Activated T-helper 1 cell treated with Interleukin-2 at 50 U/mL for 16 hours (primary cell): ENCODE results near the gene PYCARD.
"Not testable (repeated sequence)": the region's sequence is repeated elsewhere in the genome, so short reads cannot be mapped to it uniquely, and the experiment has no call there.

Experiments
- DNase-seq: peaks from one replicate; pipeline ENCODE4 v3.0.0-alpha.2; 2020; ENCODE audit warnings: low read depth

Gene PYCARD

DNA sequence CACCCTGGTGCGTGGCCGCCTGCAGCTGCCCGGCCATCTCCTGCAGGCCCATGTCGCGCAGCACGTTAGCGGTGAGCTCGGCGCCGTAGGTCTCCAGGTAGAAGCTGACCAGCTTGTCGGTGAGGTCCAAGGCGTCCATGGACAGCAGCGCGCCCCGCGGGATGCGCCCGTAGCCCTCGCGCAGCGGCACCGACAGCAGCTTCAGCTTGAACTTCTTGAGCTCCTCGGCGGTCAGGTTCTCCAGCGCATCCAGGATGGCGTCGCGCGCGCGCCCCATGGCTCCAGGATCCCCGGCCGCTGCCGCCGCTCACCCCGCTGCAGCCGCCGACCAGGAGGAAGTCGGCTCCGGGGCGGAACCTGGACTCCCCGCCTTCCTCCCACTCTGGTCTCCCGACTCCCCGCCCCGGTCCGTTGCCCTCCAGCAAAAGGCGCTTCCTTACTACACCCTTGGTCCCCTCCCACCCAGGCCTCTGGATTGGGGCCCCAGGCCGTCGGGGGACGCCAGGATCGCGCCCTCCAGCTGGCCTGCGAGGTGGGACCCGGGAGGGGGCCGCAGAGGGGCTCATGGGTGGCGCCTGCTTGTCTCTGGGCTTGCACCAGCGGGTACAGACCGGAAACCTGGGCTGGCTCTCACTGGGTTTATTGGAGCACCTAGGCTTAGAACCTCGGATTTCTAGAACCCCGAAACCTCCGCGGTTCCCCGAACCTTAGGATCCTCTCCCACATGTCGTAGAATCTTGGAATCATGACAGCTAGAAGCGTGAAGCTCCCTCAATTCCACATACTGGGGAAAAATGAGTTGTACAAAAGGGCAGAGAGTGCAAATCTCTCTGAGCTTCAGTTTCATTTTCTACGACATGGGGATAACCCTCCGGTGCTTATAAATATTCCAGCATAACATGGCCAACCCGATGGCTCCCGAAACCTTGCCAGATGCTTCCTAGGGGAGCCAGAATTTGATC lies at the start of gene PYCARD:
Gene PYCARD (minus strand): TSS at position 347 of the 962 bp plus-strand sequence. CDS start 70 bp downstream, at position 277.
- DNase-seq: no peak

GRCh38 chr16:31251435-31251834 lies 48.9 kb upstream of the PYCARD start:
- DNase-seq: no peak

DNA sequence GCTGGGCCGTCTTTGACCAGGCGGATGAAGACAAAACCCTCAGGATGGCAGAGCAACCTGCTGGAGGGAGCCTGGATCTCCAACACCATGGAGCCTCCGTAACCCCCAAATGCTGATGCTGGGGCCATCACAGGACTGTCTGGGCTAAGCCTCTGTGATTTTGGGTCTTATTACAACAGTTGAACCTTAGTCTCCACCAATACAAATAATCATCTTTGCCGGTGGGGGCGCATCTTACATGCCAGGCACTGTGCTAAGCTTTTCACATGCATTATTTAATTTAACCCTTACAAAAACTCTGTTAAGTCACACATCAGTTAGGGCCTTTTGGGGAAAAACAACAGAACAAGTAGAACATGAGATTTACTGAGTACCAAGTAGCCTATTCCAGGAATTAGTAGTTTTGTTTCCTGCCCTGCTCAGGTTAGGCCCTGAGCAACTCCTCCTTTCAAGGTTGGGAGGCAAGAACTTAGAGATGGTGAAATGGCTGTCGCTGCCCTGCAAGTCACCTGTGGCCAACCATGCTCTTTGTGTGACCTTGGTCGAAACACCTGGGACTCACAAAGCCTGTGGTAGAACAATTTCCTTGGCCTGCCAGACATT lies 48.3 kb upstream of the PYCARD start:
- DNase-seq: no peak

GRCh38 chr16:31248344-31248743 lies 45.8 kb upstream of the PYCARD start:
- no peak for DNase-seq

DNA sequence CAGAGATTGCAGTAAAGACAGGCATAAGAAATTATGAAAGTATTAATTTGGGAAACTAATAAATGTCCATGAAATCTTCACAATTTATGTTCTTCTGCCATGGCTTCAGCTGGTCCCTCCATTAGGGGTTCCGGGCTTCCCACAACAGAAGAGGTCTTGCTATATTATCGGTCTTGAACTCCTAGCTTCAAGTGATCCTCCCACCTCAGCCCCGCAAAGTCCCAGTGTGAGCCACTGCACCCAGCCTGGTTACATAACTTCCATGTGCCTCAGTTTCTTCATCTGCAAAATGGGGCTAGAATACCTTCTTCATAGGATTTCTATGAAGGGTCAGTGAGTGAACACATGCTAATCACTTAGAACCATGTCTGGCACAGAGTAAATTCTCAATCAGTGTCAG lies 43.7 kb upstream of the PYCARD start:
- no peak for DNase-seq

GRCh38 chr16:31245598-31245997 lies 43.0 kb upstream of the PYCARD start:
- not testable (repeated sequence) for DNase-seq

- DNase-seq: no peak
Measured at GRCh38 chr16:31243734-31244670, 41.4 kb upstream of the PYCARD start.

DNA sequence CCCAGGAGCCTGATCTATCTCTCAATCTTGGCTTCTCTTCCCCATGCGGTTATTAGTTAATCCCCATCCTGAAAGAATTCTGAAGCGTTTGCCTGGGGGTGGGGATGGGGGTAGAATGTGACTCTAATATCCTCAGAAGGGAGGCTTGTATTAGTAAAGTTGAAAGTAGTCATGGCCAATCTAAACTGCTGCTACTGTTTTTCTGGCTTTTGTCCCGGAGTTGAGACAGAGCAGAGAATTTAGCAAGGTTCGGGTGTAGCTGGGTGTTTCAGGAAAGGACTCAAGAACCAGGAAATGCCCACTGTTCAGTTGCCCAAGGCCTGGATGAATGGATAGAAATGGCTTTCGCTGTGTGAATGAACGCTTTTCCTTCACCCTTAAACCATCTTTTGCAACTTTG lies 39.6 kb upstream of the PYCARD start:
- no peak for DNase-seq

DNA sequence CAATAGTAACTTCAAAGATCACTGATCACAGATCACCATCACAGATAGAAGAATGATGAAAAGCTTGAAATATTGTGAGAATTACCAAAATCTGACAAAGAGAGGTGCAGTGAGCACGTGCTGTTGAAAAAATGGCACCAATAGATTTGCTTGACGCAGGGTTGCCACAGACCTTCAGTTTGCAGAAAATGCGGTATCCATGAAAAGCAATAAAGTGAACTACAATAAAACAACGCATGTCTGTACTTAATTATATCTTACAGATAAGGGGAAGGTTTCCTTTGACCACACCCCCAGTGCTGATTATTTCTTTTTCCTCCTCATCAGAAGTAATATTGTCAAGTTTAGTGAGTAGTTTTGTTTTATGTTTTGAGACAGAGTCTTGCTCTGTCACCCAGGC lies 35.5 kb upstream of the PYCARD start:
- DNase-seq: no peak

- no peak for DNase-seq
Measured at GRCh38 chr16:31229501-31229900, 26.9 kb upstream of the PYCARD start.

GRCh38 chr16:31228206-31228605 lies 25.6 kb upstream of the PYCARD start:
- DNase-seq: no peak

DNA sequence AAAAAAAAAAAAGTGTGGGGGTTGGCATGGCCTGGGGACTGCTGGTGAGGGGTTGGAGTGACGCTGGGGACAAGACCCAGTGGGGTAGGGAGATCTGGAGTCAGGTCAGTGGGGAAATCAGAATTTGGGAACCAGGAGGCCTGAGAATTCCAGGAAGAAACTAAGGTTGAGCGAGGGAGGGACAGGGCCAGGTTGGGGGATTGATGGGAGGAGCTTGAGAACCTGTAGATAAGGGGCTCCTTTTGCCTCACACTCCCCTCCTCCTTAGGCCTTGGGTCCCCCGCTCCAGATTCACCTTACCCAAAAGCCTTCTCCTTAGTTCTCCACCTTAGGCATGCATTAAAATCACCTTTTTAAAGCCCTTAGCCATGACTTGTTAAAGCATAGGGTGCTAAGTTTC lies 22.6 kb upstream of the PYCARD start:
- no peak for DNase-seq

- DNase-seq: no peak
Measured at GRCh38 chr16:31224092-31224955, 21.8 kb upstream of the PYCARD start.

- no peak for DNase-seq
Measured at GRCh38 chr16:31223044-31223443, 20.5 kb upstream of the PYCARD start.

DNA sequence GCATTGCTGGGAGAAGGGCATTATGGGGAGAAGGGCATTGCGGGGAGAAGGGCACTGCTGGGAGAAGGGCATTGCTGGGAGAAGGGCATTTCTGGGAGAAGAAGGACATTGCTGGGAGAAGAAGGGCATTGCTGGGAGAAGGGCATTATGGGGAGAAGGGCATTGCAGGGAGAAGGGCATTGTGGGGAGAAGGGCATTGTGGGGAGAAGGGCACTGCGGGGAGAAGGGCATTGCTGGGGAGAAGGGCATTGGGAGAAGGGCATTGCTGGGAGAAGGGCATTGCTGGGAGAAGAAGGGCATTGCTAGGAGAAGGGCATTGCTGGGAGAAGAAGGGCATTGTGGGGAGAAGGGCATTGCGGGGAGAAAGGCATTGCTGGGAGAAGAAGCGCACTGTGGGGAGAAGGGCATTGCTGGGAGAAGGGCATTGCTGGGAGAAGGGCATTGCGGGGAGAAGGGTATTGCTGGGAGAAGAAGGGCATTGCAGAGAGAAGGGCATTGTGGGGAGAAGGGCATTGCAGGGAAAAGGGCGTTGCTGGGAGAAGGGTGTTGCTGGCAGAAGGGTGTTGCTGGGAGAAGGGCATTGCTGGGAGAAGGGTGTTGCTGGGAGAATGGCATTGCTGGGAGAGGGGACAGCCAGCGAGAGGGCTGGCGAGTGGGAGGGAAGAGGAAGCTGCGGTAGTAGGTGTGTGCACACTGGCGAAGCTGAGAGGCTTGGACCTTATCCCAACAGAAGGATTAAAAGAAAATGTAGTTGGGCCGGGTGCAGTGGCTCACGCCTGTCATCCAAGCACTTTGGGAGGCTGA lies 19.0 kb upstream of the PYCARD start:
- no peak for DNase-seq

GRCh38 chr16:31219154-31219741 lies 16.7 kb upstream of the PYCARD start:
- DNase-seq: no peak

DNA sequence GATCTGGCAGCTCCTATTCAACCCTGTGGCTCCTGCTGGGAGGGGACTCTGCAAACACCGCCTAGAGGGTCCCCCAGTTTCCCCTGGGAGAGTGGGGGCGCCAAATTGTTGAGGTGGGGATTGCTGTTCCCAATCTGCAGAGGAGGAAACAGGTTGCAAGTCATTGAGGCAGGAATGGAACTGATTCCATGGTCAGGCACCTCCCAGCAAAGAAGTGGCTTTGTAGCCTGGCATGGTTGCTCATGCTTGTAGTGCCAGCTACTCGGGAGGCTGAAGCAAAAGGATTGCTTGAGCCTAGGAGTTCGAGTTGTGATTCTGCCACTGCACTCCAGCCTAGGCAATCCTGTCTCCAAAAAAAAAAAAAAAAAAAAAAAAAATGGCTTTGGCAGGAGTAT lies 14.6 kb upstream of the PYCARD start:
- no peak for DNase-seq

- DNase-seq: no peak
Measured at GRCh38 chr16:31216422-31217135, 14.0 kb upstream of the PYCARD start, which contains the start of gene PYDC1. PYDC1 (minus strand) TSS chr16:31217135; CDS start chr16:31217028, 107 bp downstream.
